ENCODE measurements around the gene ORM1.

GRCh38 chr9:114348906-114349482, 26.1 kb downstream of the ORM1 start:
- TF ChIP-seq POLR2A (IDR thresholded peaks at IDR 0.05; ENCODE audit: low read depth, low read length) (peak; percentile 59; the same call in 1 of the 2 replicates), BACH1 (IDR thresholded peaks at IDR 0.05; ENCODE audit: borderline replicate concordance) (peak; percentile 47; the same call in 1 of the 2 replicates), SKIL (IDR thresholded peaks at IDR 0.05; ENCODE audit: low read depth, poor library complexity, severe bottlenecking) (peak; percentile 55), USF2 (IDR thresholded peaks at IDR 0.05; ENCODE audit: borderline replicate concordance, low read depth, low read length) (peak; percentile 48), CTCF (IDR thresholded peaks at IDR 0.05 in 2 of 3, conservative IDR thresholded peaks at IDR 0.05 in 1 of 3; ENCODE audit: control insufficient read depth in 2 of 3, extremely low read depth in 1 of 3, insufficient read depth in 1 of 3, low read depth in 3 of 3, low read length in 3 of 3) (no peak), ZNF384 (IDR thresholded peaks at IDR 0.05; ENCODE audit: borderline replicate concordance, low read depth, low read length) (peak; percentile 94), ZBTB4 (CRISPR knock-in tag; IDR thresholded peaks at IDR 0.05) (no peak), SMAD1 (IDR thresholded peaks at IDR 0.05; ENCODE audit: low read depth, partially characterized antibody) (no peak), JUND (IDR thresholded peaks at IDR 0.05; ENCODE audit: low read depth, low read length) (no peak), SMARCA5 (IDR thresholded peaks at IDR 0.05) (0 out of 2 replicates have a peak, but pooled peaks have one; percentile 3)
- TF ChIP-seq, protein P1, sequence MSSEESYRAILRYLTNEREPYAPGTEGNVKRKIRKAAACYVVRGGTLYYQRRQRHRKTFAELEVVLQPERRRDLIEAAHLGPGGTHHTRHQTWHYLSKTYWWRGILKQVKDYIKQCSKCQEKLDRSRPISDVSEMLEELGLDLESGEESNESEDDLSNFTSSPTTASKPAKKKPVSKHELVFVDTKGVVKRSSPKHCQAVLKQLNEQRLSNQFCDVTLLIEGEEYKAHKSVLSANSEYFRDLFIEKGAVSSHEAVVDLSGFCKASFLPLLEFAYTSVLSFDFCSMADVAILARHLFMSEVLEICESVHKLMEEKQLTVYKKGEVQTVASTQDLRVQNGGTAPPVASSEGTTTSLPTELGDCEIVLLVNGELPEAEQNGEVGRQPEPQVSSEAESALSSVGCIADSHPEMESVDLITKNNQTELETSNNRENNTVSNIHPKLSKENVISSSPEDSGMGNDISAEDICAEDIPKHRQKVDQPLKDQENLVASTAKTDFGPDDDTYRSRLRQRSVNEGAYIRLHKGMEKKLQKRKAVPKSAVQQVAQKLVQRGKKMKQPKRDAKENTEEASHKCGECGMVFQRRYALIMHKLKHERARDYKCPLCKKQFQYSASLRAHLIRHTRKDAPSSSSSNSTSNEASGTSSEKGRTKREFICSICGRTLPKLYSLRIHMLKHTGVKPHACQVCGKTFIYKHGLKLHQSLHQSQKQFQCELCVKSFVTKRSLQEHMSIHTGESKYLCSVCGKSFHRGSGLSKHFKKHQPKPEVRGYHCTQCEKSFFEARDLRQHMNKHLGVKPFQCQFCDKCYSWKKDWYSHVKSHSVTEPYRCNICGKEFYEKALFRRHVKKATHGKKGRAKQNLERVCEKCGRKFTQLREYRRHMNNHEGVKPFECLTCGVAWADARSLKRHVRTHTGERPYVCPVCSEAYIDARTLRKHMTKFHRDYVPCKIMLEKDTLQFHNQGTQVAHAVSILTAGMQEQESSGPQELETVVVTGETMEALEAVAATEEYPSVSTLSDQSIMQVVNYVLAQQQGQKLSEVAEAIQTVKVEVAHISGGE (CRISPR knock-in tag; IDR thresholded peaks at IDR 0.05): no peak

All from GM12878 (cell line).